GM23248 (cell line): ENCODE measurements around the gene USP9X.

Source experiments
- EZH2 ChIP-seq: fragments of 200-600 bp; sonication (generic); IDR thresholded peaks from 2 replicates; pipeline ENCODE4 v1.6.1; 2018; ENCODE audit warnings: antibody characterized with exemption, mild to moderate bottlenecking; ENCODE audit not compliant: insufficient read depth, poor library complexity, severe bottlenecking
- EZH2phosphoT487 ChIP-seq: fragments of 200-600 bp; sonication (generic); IDR thresholded peaks from 2 replicates; pipeline ENCODE4 v1.6.1; 2018; ENCODE audit warnings: antibody characterized with exemption, moderate library complexity, mild to moderate bottlenecking, low read depth; ENCODE audit not compliant: insufficient read depth

- TF ChIP-seq EZH2phosphoT487 (no peak), EZH2 (no peak)
These were observed 95.1 kb downstream of the USP9X start for GRCh38 chrX:41180194-41180908.
